Mononuclear cell (primary cell): ENCODE measurements around the gene SIPA1. TPM values are rescaled to one million over a fixed set of nuclear protein-coding genes. Genes with fewer than 3 reads are reported as not detected.

Experiments used
- H3K27me3 ChIP-seq: 2 replicates; pipeline ENCODE4 v1.6.0; 2011; ENCODE audit warnings: low read length, control low read depth; ENCODE audit not compliant: insufficient read depth
- H3K4me1 ChIP-seq: 2 replicates; pipeline ENCODE4 v1.5.1; 2011; ENCODE audit warnings: mild to moderate bottlenecking, low read length, control low read depth; ENCODE audit not compliant: insufficient read depth
- H3K4me3 ChIP-seq: 2 replicates; pipeline ENCODE4 v1.5.1; 2011; ENCODE audit warnings: mild to moderate bottlenecking, low read length, moderate library complexity
- H3K9me3 ChIP-seq: 2 replicates; pipeline ENCODE4 v1.5.1; 2011; ENCODE audit warnings: low read depth, mild to moderate bottlenecking, control low read depth, low read length
- total RNA-seq: library from RNA; depleted of rRNA; stranded (reverse); fragments of >200 nt; gene quantifications from one replicate; pipeline ENCODE4 v1.2.3, GENCODE V29; 2012

Gene SIPA1
- total RNA-seq, 1 donor, result 75.2 TPM

GRCh38 chr11:65616575-65617001 is 21.3 kb upstream of the SIPA1 start:
- no peaks in the 10 kb centered on the region for H3K9me3 ChIP-seq
- H3K4me3 ChIP-seq, result peak overlapping the region; percentile 78

GRCh38 chr11:65617136-65617850 is 20.6 kb upstream of the SIPA1 start:
- Histone ChIP-seq H3K27me3 (no peaks in the 10 kb centered on the region), H3K4me1 (peaks cover 28% of the 10 kb centered on the region), H3K9me3 (no peaks in the 10 kb centered on the region), H3K4me3 (no peak overlapping the region)

More at GRCh38 chr11:65616575-65617001, 21.3 kb upstream of the SIPA1 start:
- H3K4me1 ChIP-seq, result peaks cover 35% of the 10 kb centered on the region
- no peaks in the 10 kb centered on the region for H3K27me3 ChIP-seq

GRCh38 chr11:65617990-65618751 is 19.7 kb upstream of the SIPA1 start:
- H3K4me1 ChIP-seq, result peaks cover 20% of the 10 kb centered on the region
- H3K4me3 ChIP-seq, result no peak overlapping the region
- no peaks in the 10 kb centered on the region for H3K27me3 ChIP-seq
- no peaks in the 10 kb centered on the region for H3K9me3 ChIP-seq

GRCh38 chr11:65618763-65619162 is 19.1 kb upstream of the SIPA1 start:
- H3K4me1 ChIP-seq, result peaks cover 18% of the 10 kb centered on the region
- no peaks in the 10 kb centered on the region for H3K9me3 ChIP-seq
- no peak overlapping the region for H3K4me3 ChIP-seq
- H3K27me3 ChIP-seq, result no peaks in the 10 kb centered on the region

GRCh38 chr11:65619281-65619928 is 18.5 kb upstream of the SIPA1 start:
- no peaks in the 10 kb centered on the region for H3K27me3 ChIP-seq
- H3K4me3 ChIP-seq, result no peak overlapping the region
- no peaks in the 10 kb centered on the region for H3K9me3 ChIP-seq
- peaks cover 18% of the 10 kb centered on the region for H3K4me1 ChIP-seq

- Histone ChIP-seq H3K4me3 (no peak overlapping the region), H3K27me3 (no peaks in the 10 kb centered on the region), H3K4me1 (peaks cover 15% of the 10 kb centered on the region), H3K9me3 (no peaks in the 10 kb centered on the region)
Measured at GRCh38 chr11:65620666-65621065, 17.2 kb upstream of the SIPA1 start.

GRCh38 chr11:65621460-65621859 is 16.4 kb upstream of the SIPA1 start:
- no peaks in the 10 kb centered on the region for H3K9me3 ChIP-seq
- no peak overlapping the region for H3K4me3 ChIP-seq
- no peaks in the 10 kb centered on the region for H3K27me3 ChIP-seq
- peaks cover 17% of the 10 kb centered on the region for H3K4me1 ChIP-seq

- no peaks in the 10 kb centered on the region for H3K27me3 ChIP-seq
Measured at GRCh38 chr11:65622011-65622410, 15.9 kb upstream of the SIPA1 start.

GRCh38 chr11:65623177-65623576 is 14.7 kb upstream of the SIPA1 start:
- Histone ChIP-seq H3K4me3 (no peak overlapping the region), H3K4me1 (peaks cover 6% of the 10 kb centered on the region), H3K27me3 (no peaks in the 10 kb centered on the region), H3K9me3 (no peaks in the 10 kb centered on the region)

More at GRCh38 chr11:65622011-65622410, 15.9 kb upstream of the SIPA1 start:
- Histone ChIP-seq H3K9me3 (no peaks in the 10 kb centered on the region), H3K4me1 (peaks cover 12% of the 10 kb centered on the region), H3K4me3 (no peak overlapping the region)

GRCh38 chr11:65623852-65624616 is 13.9 kb upstream of the SIPA1 start:
- Histone ChIP-seq H3K27me3 (no peaks in the 10 kb centered on the region), H3K9me3 (no peaks in the 10 kb centered on the region), H3K4me3 (no peak overlapping the region), H3K4me1 (peaks cover 6% of the 10 kb centered on the region)

- no peaks in the 10 kb centered on the region for H3K9me3 ChIP-seq
- no peaks in the 10 kb centered on the region for H3K27me3 ChIP-seq
- no peak overlapping the region for H3K4me3 ChIP-seq
- peaks cover 6% of the 10 kb centered on the region for H3K4me1 ChIP-seq
Measured at GRCh38 chr11:65624931-65625627, 12.8 kb upstream of the SIPA1 start.

GRCh38 chr11:65625628-65626342 is 12.1 kb upstream of the SIPA1 start:
- H3K4me1 ChIP-seq, result peaks cover 6% of the 10 kb centered on the region
- no peak overlapping the region for H3K4me3 ChIP-seq
- no peaks in the 10 kb centered on the region for H3K9me3 ChIP-seq
- no peaks in the 10 kb centered on the region for H3K27me3 ChIP-seq

GRCh38 chr11:65627202-65627601 is 10.7 kb upstream of the SIPA1 start:
- no peak overlapping the region for H3K4me3 ChIP-seq
- no peaks in the 10 kb centered on the region for H3K27me3 ChIP-seq
- peaks cover 6% of the 10 kb centered on the region for H3K4me1 ChIP-seq
- H3K9me3 ChIP-seq, result no peaks in the 10 kb centered on the region

GRCh38 chr11:65629579-65629978 is 8.3 kb upstream of the SIPA1 start:
- H3K4me3 ChIP-seq, result no peak overlapping the region
- H3K4me1 ChIP-seq, result peaks cover 21% of the 10 kb centered on the region
- no peaks in the 10 kb centered on the region for H3K9me3 ChIP-seq
- no peaks in the 10 kb centered on the region for H3K27me3 ChIP-seq
